Activated naive CD4-positive, alpha-beta T cell treated with anti-CD3 and anti-CD28 coated beads, Interleukin-2, amount 50 U/mL, for 16 hours (primary cell): Measurements from ENCODE around the gene JAZF1.

Experiments
- DNase-seq: peaks from one replicate; pipeline ENCODE4 v3.0.0-alpha.2; 2020

The JAZF1 gene

GRCh38 chr7:27999829-28000228 lies 180.8 kb downstream of the JAZF1 start:
- DNase-seq, result no peak

- no peak for DNase-seq
Observed at GRCh38 chr7:27998382-27998781, 182.2 kb downstream of the JAZF1 start.

GRCh38 chr7:27997188-27997707 lies 183.3 kb downstream of the JAZF1 start:
- no peak for DNase-seq

GRCh38 chr7:27996141-27996540 lies 184.5 kb downstream of the JAZF1 start:
- no peak for DNase-seq

- DNase-seq, result no peak
Observed at GRCh38 chr7:27995228-27995627, 185.4 kb downstream of the JAZF1 start.

- DNase-seq, result no peak
Observed at GRCh38 chr7:27994639-27995038, 186.0 kb downstream of the JAZF1 start.

GRCh38 chr7:27992755-27993493 lies 187.7 kb downstream of the JAZF1 start:
- DNase-seq, result no peak

- DNase-seq, result no peak
Observed at GRCh38 chr7:27992097-27992496, 188.5 kb downstream of the JAZF1 start.

- DNase-seq, result no peak
Observed at GRCh38 chr7:27991006-27991528, 189.5 kb downstream of the JAZF1 start.

- no peak for DNase-seq
Observed at GRCh38 chr7:27976531-27976930, 204.1 kb downstream of the JAZF1 start.

GRCh38 chr7:27973625-27974024 lies 207.0 kb downstream of the JAZF1 start:
- DNase-seq, result no peak

- no peak for DNase-seq
Observed at GRCh38 chr7:27972276-27972675, 208.3 kb downstream of the JAZF1 start.

- DNase-seq, result no peak
Observed at GRCh38 chr7:27971171-27971812, 209.3 kb downstream of the JAZF1 start.

- no peak for DNase-seq
Observed at GRCh38 chr7:27970350-27970749, 210.2 kb downstream of the JAZF1 start.

- DNase-seq, result no peak
Observed at GRCh38 chr7:27969346-27969745, 211.2 kb downstream of the JAZF1 start.

- no peak for DNase-seq
Observed at GRCh38 chr7:27967639-27968038, 213.0 kb downstream of the JAZF1 start.

- DNase-seq, result no peak
Observed at GRCh38 chr7:27966219-27966780, 214.3 kb downstream of the JAZF1 start.

- DNase-seq, result no peak
Observed at GRCh38 chr7:27965650-27966049, 214.9 kb downstream of the JAZF1 start.

- no peak for DNase-seq
Observed at GRCh38 chr7:27964820-27965219, 215.8 kb downstream of the JAZF1 start.

- no peak for DNase-seq
Observed at GRCh38 chr7:27963056-27963455, 217.5 kb downstream of the JAZF1 start.

GRCh38 chr7:27962273-27962672 lies 218.3 kb downstream of the JAZF1 start:
- DNase-seq, result no peak

GRCh38 chr7:27961255-27961654 lies 219.3 kb downstream of the JAZF1 start:
- DNase-seq, result no peak

GRCh38 chr7:27960415-27960814 lies 220.2 kb downstream of the JAZF1 start:
- DNase-seq, result no peak
